GM10266 (cell line): ENCODE results near the gene C11orf91.

ENCODE experiments used
- DNase-seq: peaks from one replicate; pipeline ENCODE4 v3.0.0; 2012; ENCODE audit errors: extremely low spot score
- CTCF ChIP-seq: IDR thresholded peaks from 2 replicates; pipeline ENCODE4 v1.5.1; 2012; ENCODE audit warnings: mild to moderate bottlenecking, low read depth; ENCODE audit not compliant: control insufficient read depth, insufficient read depth; ENCODE audit errors: missing control alignments

The C11orf91 gene

GRCh38 chr11:33652930-33653329 lies 47.7 kb downstream of the C11orf91 start:
- no peak for TF ChIP-seq CTCF
- no peak for DNase-seq

- no peak for TF ChIP-seq CTCF
- DNase-seq = no peak
Observed at GRCh38 chr11:33652431-33652830, 48.2 kb downstream of the C11orf91 start.

- TF ChIP-seq CTCF = no peak
- DNase-seq = no peak
Observed at GRCh38 chr11:33651990-33652389, 48.6 kb downstream of the C11orf91 start.

- no peak for TF ChIP-seq CTCF
- no peak for DNase-seq
Observed at GRCh38 chr11:33651555-33651954, 49.1 kb downstream of the C11orf91 start.

- no peak for TF ChIP-seq CTCF
- no peak for DNase-seq
Observed at GRCh38 chr11:33649944-33650343, 50.7 kb downstream of the C11orf91 start.
